ENCODE data around the gene RYR2. TPM values are rescaled to one million over a fixed set of nuclear protein-coding genes. Genes with fewer than 3 reads are reported as not detected.

Gene RYR2
- total RNA-seq, 1 experiment from 2014 or later = 0.03 TPM

- no peaks in the 10 kb centered on the region for H3K4me1 ChIP-seq (ENCODE audit: control insufficient read depth, insufficient read depth, low read length)
- no peak overlapping the region for H3K27ac ChIP-seq (ENCODE audit: low read length)
- ChIA-PET POLR2A (no interaction called here), CTCF (no interaction called here)
- H3K36me3 ChIP-seq (ENCODE audit: control insufficient read depth, insufficient read depth, low read length) = no peaks in the 10 kb centered on the region
- intact Hi-C loops (cut with micrococcal nuclease; ENCODE audit: unreplicated experiment) = no loop called here
- DNase-seq (ENCODE audit: low read depth, low spot score) (no peak), ATAC-seq (no peak)
- no peaks in the 10 kb centered on the region for H3K27me3 ChIP-seq (ENCODE audit: control insufficient read depth, insufficient read depth, low read length)
- no peaks in the 10 kb centered on the region for H3K9me3 ChIP-seq (ENCODE audit: control insufficient read depth, insufficient read depth, low read depth, low read length)
- in situ Hi-C loops (cut with HindIII; ENCODE audit: low pct_unique_long_range_greater_than_20kb, low sequenced_read_pairs) = no loop called here
- TF ChIP-seq REST (IDR thresholded peaks at IDR 0.05; ENCODE audit: insufficient read depth in 1 of 2, low read depth in 2 of 2, low read length in 1 of 2) (no peak), POLR2AphosphoS5 (IDR thresholded peaks at IDR 0.05; ENCODE audit: low read depth, low read length) (no peak), SIN3A (IDR thresholded peaks at IDR 0.05; ENCODE audit: borderline replicate concordance, insufficient read depth, low read depth, low read length) (no peak), CTCF (IDR thresholded peaks at IDR 0.05) (no peak), TCF7L2 (IDR thresholded peaks at IDR 0.05; ENCODE audit: low read depth, low read length) (no peak)
- no peak overlapping the region for H3K4me3 ChIP-seq (ENCODE audit: low read depth in 2 of 2, low read length in 2 of 2)
- BruUV-seq (replicated peaks) = no TSS peak
Observed at GRCh38 chr1:237613984-237614383, 572.0 kb downstream of the RYR2 start.

GRCh38 chr1:237619553-237619952, 577.6 kb downstream of the RYR2 start:
- CTCF ChIA-PET = no interaction called here
- no peaks in the 10 kb centered on the region for H3K4me1 ChIP-seq (ENCODE audit: control insufficient read depth, insufficient read depth, low read length)
- intact Hi-C loops (cut with micrococcal nuclease; ENCODE audit: unreplicated experiment) (no loop called here), in situ Hi-C loops (cut with HindIII; ENCODE audit: low pct_unique_long_range_greater_than_20kb, low sequenced_read_pairs) (no loop called here)
- H3K27me3 ChIP-seq (ENCODE audit: control insufficient read depth, insufficient read depth, low read length) = no peaks in the 10 kb centered on the region
- DNase-seq (ENCODE audit: low read depth, low spot score) (no peak), ATAC-seq (no peak)
- no peak overlapping the region for H3K4me3 ChIP-seq (ENCODE audit: low read depth in 2 of 2, low read length in 2 of 2)
- no peak overlapping the region for H3K27ac ChIP-seq (ENCODE audit: low read length)
- H3K36me3 ChIP-seq (ENCODE audit: control insufficient read depth, insufficient read depth, low read length) = no peaks in the 10 kb centered on the region
- BruUV-seq (replicated peaks) = no TSS peak
- TF ChIP-seq CTCF (IDR thresholded peaks at IDR 0.05) (no peak), REST (IDR thresholded peaks at IDR 0.05; ENCODE audit: insufficient read depth in 1 of 2, low read depth in 2 of 2, low read length in 1 of 2) (no peak), POLR2AphosphoS5 (IDR thresholded peaks at IDR 0.05; ENCODE audit: low read depth, low read length) (no peak), TCF7L2 (IDR thresholded peaks at IDR 0.05; ENCODE audit: low read depth, low read length) (no peak), SIN3A (IDR thresholded peaks at IDR 0.05; ENCODE audit: borderline replicate concordance, insufficient read depth, low read depth, low read length) (no peak)
- POLR2A ChIA-PET = no interaction called here
- no peaks in the 10 kb centered on the region; the same call in 1 of the 2 replicates for H3K9me3 ChIP-seq (ENCODE audit: control insufficient read depth, insufficient read depth, low read depth, low read length)

All from Panc1 (cell line).